Activated naive CD4-positive, alpha-beta T cell treated with anti-CD3 and anti-CD28 coated beads, Interleukin-2, amount 50 U/mL, for 72 hours (primary cell): Measurements from ENCODE around the gene CKMT2. TPM values are rescaled to one million over a fixed set of nuclear protein-coding genes. Genes with fewer than 3 reads are reported as not detected.

Experiments
- ATAC-seq, 2 donors: fragments of 150-1000 bp; cut with Tn5 transposase; 2 replicates each; pipeline ENCODE4 v1.10.0; 2021; ENCODE audit warnings: mild to moderate bottlenecking in 2 of 2, moderate library complexity in 2 of 2
- DNase-seq, 2 donors: peaks; one replicate each; pipeline ENCODE4 v3.0.0; 2021 to 2022; ENCODE audit warnings: low spot score in 2 of 2
- H3K27ac Mint-ChIP-seq, 2 donors: one replicate each; pipeline ENCODE4 v1.8.0; 2022; ENCODE audit warnings: mild to moderate bottlenecking in 2 of 2, mixed read lengths in 2 of 2
- H3K36me3 Mint-ChIP-seq, 2 donors: one replicate each; pipeline ENCODE4 v1.8.0; 2022; ENCODE audit warnings: mixed read lengths in 2 of 2
- H3K9me3 Mint-ChIP-seq, 2 donors: one replicate each; pipeline ENCODE4 v1.8.0; 2022; ENCODE audit warnings: mixed read lengths in 2 of 2
- total RNA-seq, 2 donors: library from RNA; stranded (reverse); gene quantifications; one replicate each; pipeline ENCODE4 v1.2.3, GENCODE V29; 2022

CKMT2 gene
- total RNA-seq, 2 donors from 2014 or later, result 0.51 TPM; not detected in 1

- ATAC-seq (no peak), DNase-seq (no peak)
- H3K9me3 Mint-ChIP-seq, result no peaks in the 10 kb centered on the region
- no peak overlapping the region for H3K27ac Mint-ChIP-seq
- H3K36me3 Mint-ChIP-seq, result peaks cover 0 to 6% of the 10 kb centered on the region in 2 donors
Measured at GRCh38 chr5:81308836-81309235, 75.7 kb downstream of the CKMT2 start.

- Mint-ChIP-seq H3K27ac (no peak overlapping the region), H3K9me3 (no peaks in the 10 kb centered on the region), H3K36me3 (no peaks in the 10 kb centered on the region)
- ATAC-seq, result no peak
- no peak for DNase-seq
Measured at GRCh38 chr5:81310402-81311063, 77.4 kb downstream of the CKMT2 start.

GRCh38 chr5:81313278-81313677 is 80.2 kb downstream of the CKMT2 start:
- ATAC-seq (no peak), DNase-seq (no peak)
- H3K27ac Mint-ChIP-seq, result no peak overlapping the region
- H3K36me3 Mint-ChIP-seq, result no peaks in the 10 kb centered on the region
- no peaks in the 10 kb centered on the region for H3K9me3 Mint-ChIP-seq

- no peak for ATAC-seq
- DNase-seq, result no peak
- Mint-ChIP-seq H3K36me3 (no peaks in the 10 kb centered on the region), H3K9me3 (no peaks in the 10 kb centered on the region), H3K27ac (no peak overlapping the region)
Measured at GRCh38 chr5:81313686-81314085, 80.6 kb downstream of the CKMT2 start.

GRCh38 chr5:81314581-81314980 is 81.5 kb downstream of the CKMT2 start:
- no peaks in the 10 kb centered on the region for H3K36me3 Mint-ChIP-seq
- ATAC-seq, result no peak

GRCh38 chr5:81315336-81315735 is 82.2 kb downstream of the CKMT2 start:
- DNase-seq (no peak), ATAC-seq (no peak)
- Mint-ChIP-seq H3K27ac (no peak overlapping the region), H3K9me3 (no peaks in the 10 kb centered on the region), H3K36me3 (no peaks in the 10 kb centered on the region)

More at GRCh38 chr5:81314581-81314980, 81.5 kb downstream of the CKMT2 start:
- no peak for DNase-seq
- H3K27ac Mint-ChIP-seq, result no peak overlapping the region
- H3K9me3 Mint-ChIP-seq, result no peaks in the 10 kb centered on the region

GRCh38 chr5:81315830-81316229 is 82.7 kb downstream of the CKMT2 start:
- Mint-ChIP-seq H3K36me3 (no peaks in the 10 kb centered on the region), H3K9me3 (no peaks in the 10 kb centered on the region), H3K27ac (no peak overlapping the region)
- DNase-seq, result no peak
- no peak for ATAC-seq

Other genes starting within 250 kb of the CKMT2 start
- 10 to 100 TPM; 27.6 to 38.6 TPM for gene ZCCHC9, start 68.3 kb downstream of the CKMT2 start, total RNA-seq
- not detected for gene ACOT12, start 160.8 kb downstream of the CKMT2 start, total RNA-seq